HG03442 (cell line): ENCODE data around the gene CTU2.

Experiments
- ATAC-seq: cut with Tn5 transposase; IDR thresholded peaks from one replicate; pipeline ENCODE4 v1.9.1; 2021; ENCODE audit warnings: mild to moderate bottlenecking, moderate library complexity; ENCODE audit not compliant: unreplicated experiment

The CTU2 gene

GRCh38 chr16:88681084-88681680 is 25.1 kb upstream of the CTU2 start:
- ATAC-seq, result no peak

GRCh38 chr16:88681709-88682451 is 24.4 kb upstream of the CTU2 start:
- peak; percentile 46 for ATAC-seq

- no peak for ATAC-seq
These were observed 21.6 kb upstream of the CTU2 start for GRCh38 chr16:88684569-88685155.

DNA sequence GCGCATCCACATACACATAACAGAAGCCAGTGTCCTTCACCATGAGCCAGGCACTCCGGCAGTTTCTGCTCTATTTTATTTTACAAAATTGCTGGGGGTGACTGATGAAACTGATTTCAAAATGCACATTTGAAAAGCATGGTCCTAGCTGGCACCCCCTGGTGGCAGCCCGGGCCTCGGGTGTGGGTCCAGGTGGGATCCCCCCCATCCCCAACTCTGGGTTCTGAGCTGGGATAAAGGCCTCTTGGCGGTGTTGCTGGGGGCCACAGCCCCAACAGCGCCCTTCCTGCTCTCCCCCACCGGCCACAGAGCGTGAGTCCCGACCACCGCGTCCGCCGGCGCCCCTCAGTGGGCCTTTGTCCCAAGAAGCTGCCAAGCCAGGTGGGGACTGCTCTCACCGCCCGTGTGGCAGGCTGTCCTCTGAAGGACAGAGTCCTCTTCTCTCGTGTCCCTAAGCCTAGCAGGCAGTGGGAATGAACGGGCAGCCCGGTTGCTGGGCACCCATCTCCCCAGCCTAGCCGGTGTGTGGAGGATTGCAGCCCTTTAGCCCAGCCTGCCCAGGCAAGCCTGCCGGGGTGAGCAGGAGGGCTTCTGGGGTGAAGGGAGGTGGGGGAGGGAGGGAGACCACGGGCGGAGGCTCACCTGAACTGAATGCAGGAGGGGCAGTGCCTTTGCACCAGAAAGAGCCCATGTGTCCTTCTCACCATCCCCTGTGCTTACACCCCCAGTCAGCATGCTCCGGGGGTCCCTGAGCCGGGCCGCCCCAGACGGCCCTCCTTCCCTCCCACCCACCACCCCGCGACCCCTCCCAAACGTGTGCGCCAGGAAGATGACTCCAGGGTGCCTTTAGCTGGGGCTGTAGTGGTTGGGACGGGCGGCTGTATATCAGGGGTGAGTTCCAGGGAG is 20.9 kb upstream of the CTU2 start:
- ATAC-seq, result no peak

- peak; percentile 20 for ATAC-seq
These were observed 20.3 kb upstream of the CTU2 start for GRCh38 chr16:88686062-88686438.

- ATAC-seq, result peak; percentile 59
These were observed 19.7 kb upstream of the CTU2 start, which contains the start of gene SNAI3 for GRCh38 chr16:88686439-88687253. Gene SNAI3, minus strand, starts transcription at chr16:88686507. Its CDS starts 101 bp downstream, at chr16:88686406.

DNA sequence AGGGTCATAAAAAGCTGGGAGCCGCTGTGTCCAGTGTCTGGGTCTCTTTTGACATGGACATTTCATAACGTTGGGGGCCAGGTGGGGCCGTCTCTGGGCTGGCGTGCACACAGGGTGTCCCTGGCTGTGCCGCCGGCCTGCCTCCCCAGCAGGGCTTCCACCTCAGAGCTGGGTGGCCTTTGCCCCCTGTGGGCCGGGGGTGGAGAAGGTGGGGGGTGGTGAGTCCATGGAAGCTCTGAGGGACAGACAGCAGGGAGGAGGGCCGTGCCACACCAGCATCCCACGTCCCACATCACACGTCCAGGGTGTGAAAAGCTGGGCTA is 19.1 kb upstream of the CTU2 start:
- no peak for ATAC-seq

DNA sequence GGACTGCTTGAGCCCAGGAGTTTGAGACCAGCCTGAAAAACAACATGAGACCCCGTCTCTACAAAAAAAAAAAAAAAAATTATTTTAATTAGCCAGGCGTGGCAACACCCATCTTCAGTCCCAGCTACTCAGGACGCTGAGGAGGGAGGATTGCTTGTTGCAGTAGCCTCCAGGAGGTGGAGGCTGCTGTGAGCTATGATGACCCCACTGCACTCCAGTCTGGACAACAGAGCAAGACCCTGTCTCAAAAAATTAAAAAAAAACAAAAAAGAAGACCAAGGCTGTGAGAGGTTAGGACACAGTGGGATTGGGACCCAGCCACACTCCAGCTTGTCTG is 18.7 kb upstream of the CTU2 start:
- ATAC-seq, result no peak

DNA sequence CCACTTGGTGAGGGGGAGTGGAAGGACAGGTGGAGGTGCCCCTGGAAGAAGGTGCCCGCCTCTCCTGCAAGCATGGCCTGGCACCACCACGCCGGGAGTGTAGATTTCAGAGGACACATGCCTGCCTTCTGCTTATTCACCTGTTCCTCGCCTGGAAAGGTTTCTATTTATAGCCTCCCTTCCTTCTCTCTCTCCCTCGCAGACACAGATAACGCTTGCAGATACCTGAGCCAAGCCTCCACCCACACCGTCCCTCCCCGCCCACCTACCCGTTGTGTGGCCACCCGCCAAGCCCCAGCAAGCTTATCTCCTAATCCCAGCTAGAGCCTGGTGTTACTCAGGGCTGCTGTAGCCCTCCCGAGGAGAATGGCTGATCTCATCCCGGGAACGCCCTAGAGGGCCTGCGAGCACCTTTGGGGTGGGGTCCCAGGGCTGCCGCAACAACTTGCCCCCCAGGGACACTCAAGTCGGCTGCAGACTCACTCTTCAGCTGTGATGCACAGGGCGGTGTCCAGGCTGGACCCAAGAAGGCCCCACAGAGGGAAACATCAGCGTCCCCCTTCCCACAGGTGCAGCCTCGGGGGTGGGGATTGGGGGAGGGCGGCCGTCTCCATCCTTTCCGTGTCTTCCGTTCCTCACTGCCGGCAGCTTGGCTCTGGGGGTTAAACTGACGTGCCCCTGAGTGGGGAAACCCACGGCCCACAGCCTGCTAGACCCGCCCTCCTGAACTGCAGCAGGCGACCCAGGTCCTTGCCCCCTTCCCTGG is 18.1 kb upstream of the CTU2 start:
- ATAC-seq, result no peak

DNA sequence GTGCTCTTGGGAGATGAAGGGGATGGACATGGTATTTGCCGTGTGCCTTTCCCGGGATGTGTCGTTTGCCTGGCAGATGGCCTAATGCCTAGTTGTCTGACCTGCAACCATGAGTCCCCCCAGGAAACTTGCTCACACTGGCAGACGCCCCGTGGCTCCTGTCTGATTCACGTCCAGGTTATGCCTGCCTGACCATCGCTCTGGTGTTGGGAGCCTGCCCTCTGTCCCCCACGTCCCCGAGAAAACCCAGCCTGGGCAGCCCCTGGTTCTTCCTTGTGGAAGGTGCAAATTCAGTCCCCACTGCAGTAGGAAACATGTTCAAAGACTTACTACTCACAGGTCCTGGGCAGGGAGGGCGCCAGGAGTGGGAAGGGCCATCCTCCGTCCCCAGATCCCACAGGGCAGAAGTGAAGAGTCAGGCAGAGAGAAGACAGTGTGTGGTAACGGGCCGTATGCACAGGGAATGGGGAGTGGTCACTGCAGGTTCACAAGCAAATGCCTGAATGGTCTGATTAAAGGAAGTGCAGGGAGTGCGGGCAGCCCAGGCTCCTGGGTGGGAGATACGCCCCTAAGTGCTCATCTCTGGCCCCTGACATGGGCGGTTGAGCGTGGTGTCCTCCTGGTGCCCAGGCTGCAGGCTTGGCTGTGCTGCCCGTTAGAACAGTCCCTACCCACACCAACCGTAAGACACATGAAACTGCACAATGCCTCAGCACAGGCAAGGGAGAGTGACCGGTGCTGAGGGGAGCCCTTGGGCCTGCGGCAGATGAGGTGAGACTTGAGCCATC is 15.8 kb upstream of the CTU2 start:
- no peak for ATAC-seq

- ATAC-seq, result no peak
These were observed 15.0 kb upstream of the CTU2 start for GRCh38 chr16:88691129-88691813.

GRCh38 chr16:88691924-88692560 is 14.3 kb upstream of the CTU2 start:
- ATAC-seq, result no peak

DNA sequence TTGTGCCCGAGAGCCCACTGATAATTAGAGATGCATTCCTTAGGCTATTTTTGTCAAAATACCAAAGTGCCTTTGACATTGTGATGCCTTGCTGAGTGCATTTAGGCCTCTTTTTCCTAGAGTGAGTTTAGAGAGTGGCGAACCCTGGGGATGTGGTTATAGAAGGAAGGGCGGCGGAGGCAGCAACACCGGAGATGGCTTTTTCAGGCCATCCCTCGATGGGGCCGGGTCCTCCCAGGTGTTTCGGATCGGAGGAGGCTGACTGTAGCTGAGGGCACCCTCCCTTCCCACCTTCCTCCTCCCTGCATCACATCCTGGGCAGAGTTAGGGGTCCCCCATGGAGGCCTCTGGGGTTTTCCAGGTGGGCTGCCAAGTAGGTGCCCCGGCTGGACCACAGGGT is 13.4 kb upstream of the CTU2 start:
- ATAC-seq, result no peak

- ATAC-seq, result no peak
These were observed 12.7 kb upstream of the CTU2 start for GRCh38 chr16:88693420-88694177.

DNA sequence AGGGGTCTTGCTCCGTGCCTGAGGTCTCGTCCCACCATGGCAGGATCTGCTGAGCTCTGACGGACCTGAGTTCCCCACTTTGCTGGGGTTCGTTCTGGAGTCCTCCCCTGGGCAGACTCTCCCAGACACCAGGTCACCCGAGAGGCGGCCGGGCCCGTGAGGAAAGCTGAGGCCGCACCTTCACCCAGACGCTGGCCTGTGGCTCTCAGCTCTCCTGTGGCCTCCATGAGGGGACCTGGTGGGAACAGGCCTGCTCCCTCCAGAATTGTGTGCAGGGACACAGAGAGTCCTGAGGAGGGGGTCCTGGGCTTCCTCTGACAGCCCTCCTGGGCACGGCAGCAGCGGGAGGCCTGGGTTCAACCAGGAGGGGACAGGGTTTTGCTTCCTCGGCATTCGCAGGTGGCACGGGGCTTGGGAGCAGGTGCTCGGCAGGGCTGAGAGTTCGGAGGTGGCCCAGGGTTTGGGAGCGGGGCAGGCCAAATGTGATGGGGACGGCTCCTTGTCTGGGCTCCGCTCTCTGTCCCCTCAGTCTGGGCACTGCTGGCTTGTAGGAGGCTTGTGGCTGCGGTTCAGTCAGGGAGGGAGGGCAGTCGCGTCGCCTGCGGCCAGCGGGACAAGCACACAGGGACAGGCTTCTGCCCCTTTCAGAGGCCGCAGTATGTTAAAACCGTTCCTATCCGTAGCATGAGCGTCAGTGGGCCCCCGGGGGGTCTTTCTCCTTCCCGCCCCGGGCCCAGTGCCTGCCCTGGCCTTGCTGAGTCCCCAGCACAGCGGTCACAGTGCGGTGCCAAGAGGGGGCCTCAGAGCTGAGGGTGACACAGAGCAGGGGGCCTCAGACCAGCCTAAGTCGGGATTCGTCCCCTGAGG is 11.8 kb upstream of the CTU2 start:
- no peak for ATAC-seq

DNA sequence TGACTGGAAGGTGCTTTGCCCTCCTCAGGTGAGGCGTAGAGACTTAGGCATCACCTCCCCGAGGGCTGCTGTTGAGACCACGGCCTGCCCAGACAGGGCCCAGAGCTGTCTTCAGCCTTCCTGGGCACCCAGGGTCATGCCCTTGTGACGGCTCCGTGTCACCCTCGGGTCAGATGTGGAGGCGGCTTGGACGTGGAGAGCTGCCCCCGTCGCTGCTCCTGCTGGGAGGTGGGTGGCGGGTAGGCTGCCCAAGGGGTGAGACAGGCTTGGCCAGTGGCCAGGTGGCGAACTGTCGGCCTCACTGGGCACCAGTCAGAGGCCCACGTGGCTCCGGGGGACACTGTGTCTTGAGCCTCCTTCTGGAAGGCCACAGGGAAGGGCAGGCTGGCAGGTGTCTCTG is 11.1 kb upstream of the CTU2 start:
- ATAC-seq, result no peak
